RWPE1 (cell line): ENCODE data around the gene MRPS6.

Source experiments
- CTCF ChIA-PET: fragments of 350-600 bp; sonication (Branson Sonifier 250); formaldehyde crosslinking; extraction: SDS; loops from one replicate; lab custom pipeline; 2021; lab: Yijun Ruan, JAX
- POLR2A ChIA-PET: fragments of 400-600 bp; formaldehyde crosslinking; extraction: SDS; loops from one replicate; lab custom pipeline; 2020; ENCODE audit warnings: antibody characterized with exemption; ENCODE audit not compliant: low non-redundant PET; lab: Yijun Ruan, JAX
- DNase-seq: peaks from one replicate; pipeline ENCODE4 v3.0.0; 2012; ENCODE audit warnings: low spot score
- H3K27ac ChIP-seq: fragments of 450-650 bp; 2 replicates; pipeline ENCODE4 v1.5.1; 2017
- CTCF ChIP-seq: fragments of 450-650 bp; conservative IDR thresholded peaks from 2 replicates; pipeline ENCODE4 v1.5.1; 2017; ENCODE audit warnings: low read depth, mild to moderate bottlenecking

Gene MRPS6

GRCh38 chr21:34130716-34130985, 57.3 kb downstream of the MRPS6 start:
- ChIA-PET CTCF (no interaction called here), POLR2A (no interaction called here)
- no peak overlapping the region for H3K27ac ChIP-seq
- TF ChIP-seq CTCF, result no peak
- no peak for DNase-seq

GRCh38 chr21:34131586-34131985, 58.2 kb downstream of the MRPS6 start:
- no peak for TF ChIP-seq CTCF
- ChIA-PET POLR2A (no interaction called here), CTCF (no interaction called here)
- no peak for DNase-seq
- H3K27ac ChIP-seq, result no peak overlapping the region

- POLR2A ChIA-PET, result no interaction called here
- CTCF ChIA-PET, result no interaction called here
- no peak overlapping the region for H3K27ac ChIP-seq
- no peak for TF ChIP-seq CTCF
- DNase-seq, result no peak
These were observed 58.8 kb downstream of the MRPS6 start for GRCh38 chr21:34132202-34132601.

- DNase-seq, result no peak
- H3K27ac ChIP-seq, result no peak overlapping the region
- no peak for TF ChIP-seq CTCF
- CTCF ChIA-PET, result interaction anchor here (0.7 kb wide), 1 partner anchor 23 kb away, joined by 3 read pairs; no protein-coding TSS in a partner anchor
- POLR2A ChIA-PET, result no interaction called here
These were observed 59.5 kb downstream of the MRPS6 start for GRCh38 chr21:34132926-34133325.

GRCh38 chr21:34133392-34133791, 60.0 kb downstream of the MRPS6 start:
- POLR2A ChIA-PET, result no interaction called here
- no peak for TF ChIP-seq CTCF
- CTCF ChIA-PET, result interaction anchor here (0.7 kb wide), 1 partner anchor 23 kb away, joined by 3 read pairs; no protein-coding TSS in a partner anchor
- DNase-seq, result no peak
- H3K27ac ChIP-seq, result no peak overlapping the region

- ChIA-PET CTCF (no interaction called here), POLR2A (no interaction called here)
- 0 out of 2 replicates have a peak, but pooled peaks have one; percentile 9 for TF ChIP-seq CTCF
- no peak overlapping the region for H3K27ac ChIP-seq
- no peak for DNase-seq
These were observed 60.4 kb downstream of the MRPS6 start for GRCh38 chr21:34133802-34134201.

GRCh38 chr21:34135330-34135729, 62.0 kb downstream of the MRPS6 start:
- CTCF ChIA-PET, result no interaction called here
- H3K27ac ChIP-seq, result no peak overlapping the region
- POLR2A ChIA-PET, result no interaction called here
- no peak for TF ChIP-seq CTCF
- DNase-seq, result no peak
